Gastrocnemius medialis (tissue), 4 donors: ENCODE measurements around the gene AP3B1.

ENCODE experiments used
- CTCF ChIP-seq, 5 experiments: fragments of 450-650 bp in 3 of 5; fragments of 200-600 bp in 2 of 5; sonication (generic) in 2 of 5; IDR thresholded peaks in 4 of 5; conservative IDR thresholded peaks in 1 of 5; 1 replicate in 4 of 5; 2 replicates in 1 of 5; pipeline ENCODE4 v1.5.1; 2016 to 2019; ENCODE audit warnings: antibody characterized with exemption in 5 of 5, mild to moderate bottlenecking in 3 of 5, moderate library complexity in 3 of 5
- POLR2A ChIP-seq, 2 donors: fragments of 450-650 bp; IDR thresholded peaks; one replicate each; pipeline ENCODE4 v1.6.1; 2017; ENCODE audit warnings: antibody characterized with exemption in 2 of 2, mild to moderate bottlenecking in 2 of 2, moderate library complexity in 2 of 2

- TF ChIP-seq CTCF (IDR thresholded peaks at IDR 0.05 in 4 of 5, conservative IDR thresholded peaks at IDR 0.05 in 1 of 5) (no peak), POLR2A (IDR thresholded peaks at IDR 0.05) (no peak)
These were observed 304.5 kb downstream of the AP3B1 start for GRCh38 chr5:77990020-77990419.
